Measurements from ENCODE around the gene BARX1. TPM values are rescaled to one million over a fixed set of nuclear protein-coding genes. Genes with fewer than 3 reads are reported as not detected.

BARX1 gene
- total RNA-seq, 1 donor from 2014 or later: not detected

GRCh38 chr9:93950619-93951601 lies 4.2 kb downstream of the BARX1 start:
- no peak for DNase-seq (ENCODE audit: low read depth)
- Histone ChIP-seq H3K36me3 (ENCODE audit: control insufficient read depth, insufficient read depth, low read length) (no peaks in the 10 kb centered on the region), H3K4me3 (ENCODE audit: low read depth, low read length) (no peak overlapping the region), H3K27me3 (ENCODE audit: control insufficient read depth, insufficient read depth, low read length) (peaks cover 90% of the 10 kb centered on the region)
- TF ChIP-seq, protein P1, sequence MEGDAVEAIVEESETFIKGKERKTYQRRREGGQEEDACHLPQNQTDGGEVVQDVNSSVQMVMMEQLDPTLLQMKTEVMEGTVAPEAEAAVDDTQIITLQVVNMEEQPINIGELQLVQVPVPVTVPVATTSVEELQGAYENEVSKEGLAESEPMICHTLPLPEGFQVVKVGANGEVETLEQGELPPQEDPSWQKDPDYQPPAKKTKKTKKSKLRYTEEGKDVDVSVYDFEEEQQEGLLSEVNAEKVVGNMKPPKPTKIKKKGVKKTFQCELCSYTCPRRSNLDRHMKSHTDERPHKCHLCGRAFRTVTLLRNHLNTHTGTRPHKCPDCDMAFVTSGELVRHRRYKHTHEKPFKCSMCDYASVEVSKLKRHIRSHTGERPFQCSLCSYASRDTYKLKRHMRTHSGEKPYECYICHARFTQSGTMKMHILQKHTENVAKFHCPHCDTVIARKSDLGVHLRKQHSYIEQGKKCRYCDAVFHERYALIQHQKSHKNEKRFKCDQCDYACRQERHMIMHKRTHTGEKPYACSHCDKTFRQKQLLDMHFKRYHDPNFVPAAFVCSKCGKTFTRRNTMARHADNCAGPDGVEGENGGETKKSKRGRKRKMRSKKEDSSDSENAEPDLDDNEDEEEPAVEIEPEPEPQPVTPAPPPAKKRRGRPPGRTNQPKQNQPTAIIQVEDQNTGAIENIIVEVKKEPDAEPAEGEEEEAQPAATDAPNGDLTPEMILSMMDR (IDR thresholded peaks at IDR 0.05; ENCODE audit: insufficient read depth, low read length, poor library complexity, severe bottlenecking): no peak

DNA sequence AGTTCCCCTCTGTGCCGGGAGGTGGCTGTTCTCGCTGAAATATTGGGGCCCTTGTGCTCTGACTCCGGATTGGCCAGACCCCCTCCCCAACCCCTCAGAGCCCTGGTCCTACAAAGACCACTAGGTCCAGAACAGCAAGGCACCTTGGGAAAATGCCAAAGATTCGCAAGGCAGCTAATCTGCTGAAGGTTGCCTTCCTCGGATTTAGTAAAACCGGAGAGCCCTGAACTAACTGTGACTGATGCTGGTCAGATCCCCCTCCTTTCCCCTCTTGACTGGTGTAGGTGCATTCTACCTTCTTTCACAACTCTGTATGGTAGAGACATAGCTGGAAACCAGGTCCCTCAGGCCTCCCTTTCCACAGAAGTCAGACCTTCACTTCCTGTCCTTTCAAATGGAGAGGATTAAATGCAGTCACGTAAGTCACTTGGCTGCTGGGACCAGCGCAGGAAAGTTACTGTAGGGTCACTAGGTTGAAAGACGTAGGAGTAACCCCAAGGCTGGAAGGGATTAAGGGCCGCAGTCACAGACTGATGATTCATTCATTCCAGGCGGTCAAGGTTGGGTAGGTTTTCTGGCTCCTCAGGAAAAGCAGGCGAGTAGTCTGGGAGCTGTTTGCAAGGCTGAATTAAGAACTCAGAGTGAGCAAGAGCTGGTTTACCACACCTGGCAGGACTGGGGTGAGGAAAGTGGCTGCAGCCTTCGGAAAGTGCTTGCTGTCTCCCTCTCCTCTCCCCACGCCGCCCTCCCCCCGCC lies 5.3 kb downstream of the BARX1 start:
- peaks cover 94% of the 10 kb centered on the region for H3K27me3 ChIP-seq (ENCODE audit: control insufficient read depth, insufficient read depth, low read length)
- TF ChIP-seq, protein P1 (IDR thresholded peaks at IDR 0.05; ENCODE audit: insufficient read depth, low read length, poor library complexity, severe bottlenecking): no peak
- no peak for DNase-seq (ENCODE audit: low read depth)
- no peaks in the 10 kb centered on the region for H3K36me3 ChIP-seq (ENCODE audit: control insufficient read depth, insufficient read depth, low read length)
- H3K4me3 ChIP-seq (ENCODE audit: low read depth, low read length): no peak overlapping the region

DNA sequence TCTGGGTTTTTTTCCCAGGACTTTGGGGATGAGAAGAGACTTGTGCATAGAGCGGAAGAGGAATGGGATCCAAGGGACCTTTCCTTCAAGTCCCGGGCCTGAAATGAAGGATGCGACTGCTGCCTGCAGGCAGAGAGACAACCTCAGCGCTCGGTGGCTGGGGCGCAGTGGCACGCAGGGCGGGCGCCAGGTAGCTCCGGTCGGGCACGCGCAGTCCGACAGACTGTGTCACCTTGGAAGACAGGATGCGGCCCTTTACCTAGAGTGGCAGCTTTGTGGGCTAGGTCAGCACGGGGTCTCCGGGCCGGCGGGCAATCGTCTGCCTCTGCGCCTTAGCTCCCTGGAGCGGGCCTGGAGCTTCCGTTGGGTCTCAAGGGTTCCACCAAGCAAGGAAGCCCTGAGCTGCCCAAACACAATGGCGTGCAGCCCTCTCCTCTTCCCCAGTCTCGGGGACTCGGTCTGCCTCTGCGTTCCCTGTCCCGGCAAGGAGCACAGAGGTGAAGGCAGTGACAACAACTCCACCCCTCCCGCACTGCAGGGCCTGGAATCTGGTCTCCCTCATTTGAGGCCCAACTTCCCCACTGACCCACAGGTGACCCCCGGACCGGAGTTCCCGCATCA lies 6.0 kb downstream of the BARX1 start:
- DNase-seq (ENCODE audit: low read depth): no peak
- Histone ChIP-seq H3K27me3 (ENCODE audit: control insufficient read depth, insufficient read depth, low read length) (peaks cover 95% of the 10 kb centered on the region), H3K4me3 (ENCODE audit: low read depth, low read length) (no peak overlapping the region), H3K36me3 (ENCODE audit: control insufficient read depth, insufficient read depth, low read length) (no peaks in the 10 kb centered on the region)
- TF ChIP-seq, protein P1 (IDR thresholded peaks at IDR 0.05; ENCODE audit: insufficient read depth, low read length, poor library complexity, severe bottlenecking): no peak

GRCh38 chr9:93948441-93949072 lies 6.6 kb downstream of the BARX1 start:
- Histone ChIP-seq H3K4me3 (ENCODE audit: low read depth, low read length) (no peak overlapping the region), H3K36me3 (ENCODE audit: control insufficient read depth, insufficient read depth, low read length) (no peaks in the 10 kb centered on the region), H3K27me3 (ENCODE audit: control insufficient read depth, insufficient read depth, low read length) (peaks cover 94% of the 10 kb centered on the region)
- TF ChIP-seq, protein P1 (IDR thresholded peaks at IDR 0.05; ENCODE audit: insufficient read depth, low read length, poor library complexity, severe bottlenecking): no peak
- DNase-seq (ENCODE audit: low read depth): no peak

DNA sequence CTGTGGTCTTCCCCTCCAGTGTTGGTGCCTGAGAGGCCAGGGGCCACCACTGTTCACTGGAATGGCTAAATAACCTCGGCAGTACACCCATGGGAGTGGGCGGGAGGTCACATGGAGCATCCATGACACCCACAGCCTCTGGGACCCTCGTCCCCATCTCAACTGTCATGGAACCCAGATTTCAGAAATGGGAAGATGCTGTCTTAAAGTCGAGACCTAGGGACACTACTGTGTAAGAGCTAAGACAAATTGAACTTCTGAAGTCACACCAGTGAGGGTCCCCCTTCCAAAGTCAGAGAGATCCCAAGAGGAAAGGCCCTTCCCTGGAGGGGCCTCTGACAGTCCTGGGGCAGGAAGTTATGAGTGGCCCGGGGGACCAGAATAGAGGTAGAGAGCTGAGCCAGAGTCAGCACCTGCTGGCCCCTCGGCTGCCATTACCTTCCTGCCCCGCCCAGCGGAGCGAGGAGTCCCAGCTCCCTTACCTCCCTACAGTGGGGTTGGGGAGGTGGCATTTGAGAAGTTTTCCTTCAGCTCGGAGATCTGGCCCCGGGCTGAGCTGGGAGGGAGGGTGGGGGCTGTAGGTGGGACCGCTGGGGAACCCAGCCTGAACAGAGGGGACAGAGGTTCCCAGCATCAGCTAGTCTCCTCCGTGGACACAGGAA lies 7.6 kb downstream of the BARX1 start:
- peaks cover 93% of the 10 kb centered on the region for H3K27me3 ChIP-seq (ENCODE audit: control insufficient read depth, insufficient read depth, low read length)
- H3K4me3 ChIP-seq (ENCODE audit: low read depth, low read length): no peak overlapping the region
- H3K36me3 ChIP-seq (ENCODE audit: control insufficient read depth, insufficient read depth, low read length): no peaks in the 10 kb centered on the region
- no peak for DNase-seq (ENCODE audit: low read depth)
- TF ChIP-seq, protein P1 (IDR thresholded peaks at IDR 0.05; ENCODE audit: insufficient read depth, low read length, poor library complexity, severe bottlenecking): no peak

All from kidney epithelial cell (primary cell).